ENCODE results near the gene PDAP1. TPM values are rescaled to one million over a fixed set of nuclear protein-coding genes. Genes with fewer than 3 reads are reported as not detected.

The PDAP1 gene
- total RNA-seq, 1 experiment from 2014 or later: 200 TPM

DNA sequence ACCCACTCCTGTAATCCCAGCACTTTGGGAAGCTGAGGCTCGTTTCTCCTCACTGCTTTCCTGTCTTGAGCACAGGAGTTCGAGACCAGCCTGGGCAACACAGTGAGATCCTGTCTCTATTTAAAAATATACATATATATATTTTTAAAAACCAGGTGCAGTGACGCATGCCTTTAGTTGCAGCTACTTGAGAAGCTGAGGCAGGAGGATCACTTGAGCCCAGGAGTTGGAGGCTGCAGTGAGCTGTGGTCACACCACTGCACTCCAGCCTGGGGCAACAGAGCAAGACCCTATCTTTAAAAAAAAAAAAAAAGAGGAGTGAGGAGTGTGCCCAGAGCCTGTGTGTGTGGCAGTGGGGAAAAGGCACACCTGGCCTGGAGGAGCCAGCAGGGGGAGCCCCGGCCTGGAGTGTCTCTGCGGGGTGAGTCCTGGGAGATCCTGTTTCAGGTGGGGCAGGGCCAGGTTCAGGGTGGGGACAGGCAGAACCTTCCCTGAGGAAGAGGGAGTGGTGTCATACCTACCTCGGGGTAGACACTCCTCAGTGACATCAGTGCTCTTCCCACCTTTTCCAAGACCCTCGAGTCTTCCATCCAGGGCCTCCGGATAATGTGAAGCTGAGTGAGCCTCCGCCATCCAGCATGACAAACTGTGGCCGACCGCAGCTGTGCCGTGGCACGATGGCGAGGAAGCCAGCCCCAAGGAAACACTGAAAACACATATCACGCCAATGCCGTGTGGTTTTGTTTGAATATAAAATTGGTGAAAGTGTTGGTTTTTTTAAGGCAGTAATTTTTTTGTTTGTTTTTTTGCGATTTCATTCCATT is 42.9 kb downstream of the PDAP1 start:
- Histone ChIP-seq H3K9me2 (ENCODE audit: insufficient read depth) (no peaks in the 10 kb centered on the region), H3K27ac (ENCODE audit: low read depth, low read length) (no peak overlapping the region), H2AFZ (ENCODE audit: low read depth, low read length, poor library complexity, severe bottlenecking) (no peak overlapping the region), H3K9me3 (ENCODE audit: control insufficient read depth in 1 of 2, insufficient read depth in 1 of 2, low read depth in 1 of 2, low read length in 2 of 2) (no peaks in the 10 kb centered on the region), H3K4me2 (ENCODE audit: low read length) (peak overlapping the region; percentile 28; the same call in 1 of the 2 replicates), H3K9ac (ENCODE audit: low read length) (no peak overlapping the region), H3K4me1 (ENCODE audit: control insufficient read depth in 1 of 2, insufficient read depth in 2 of 2, low read length in 2 of 2) (peaks cover 5 to 22% of the 10 kb centered on the region in 2 experiments), H3K36me3 (ENCODE audit: control insufficient read depth in 1 of 2, insufficient read depth in 2 of 2, low read length in 2 of 2) (peaks cover 23 to 30% of the 10 kb centered on the region in 2 experiments; a peak in 3 of 4 replicates), H4K20me1 (ENCODE audit: insufficient read depth) (no peaks in the 10 kb centered on the region), H3K4me3 (replicated peaks in 1 of 2; ENCODE audit: low read depth in 1 of 2, low read length in 2 of 2) (no peak overlapping the region), H3K79me2 (ENCODE audit: insufficient read depth, low read length) (no peaks in the 10 kb centered on the region), H3K27me3 (ENCODE audit: insufficient read depth, low read length) (no peaks in the 10 kb centered on the region)
- RAD21 ChIA-PET (ENCODE audit: low non-redundant PET in 1 of 2, low total read pairs in 2 of 2, uncharacterized antibody in 2 of 2, unreplicated experiment in 2 of 2): no interaction called here
- DNase-seq (ENCODE audit: low read depth, low spot score) (no peak), ATAC-seq (peak; percentile 98)
- BruUV-seq (replicated peaks): no TSS peak
- intact Hi-C loops (cut with micrococcal nuclease): loop anchor here (1.0 kb wide), 1 partner anchor 22 kb away; no protein-coding TSS in a partner anchor
- POLR2A ChIA-PET: no interaction called here
- CTCF ChIA-PET: no interaction called here
- TF ChIP-seq JUND (IDR thresholded peaks at IDR 0.05) (no peak), EGR1 (IDR thresholded peaks at IDR 0.05; ENCODE audit: low read depth) (no peak), EZH2 (IDR thresholded peaks at IDR 0.05) (no peak), ZNF274 (IDR thresholded peaks at IDR 0.05; ENCODE audit: low read depth, low read length) (no peak), SIN3A (IDR thresholded peaks at IDR 0.05; ENCODE audit: low read depth) (no peak), TCF7L2 (IDR thresholded peaks at IDR 0.05; ENCODE audit: borderline replicate concordance, extremely low read depth, insufficient read depth, insufficient read length) (no peak), SP1 (IDR thresholded peaks at IDR 0.05; ENCODE audit: low read depth) (no peak), RAD21 (IDR thresholded peaks at IDR 0.05; ENCODE audit: low read depth) (peak; percentile 69), CEBPB (IDR thresholded peaks at IDR 0.05; ENCODE audit: low read depth) (no peak), POLR2AphosphoS5 (IDR thresholded peaks at IDR 0.05; ENCODE audit: low read depth, low read length) (no peak), SRF (IDR thresholded peaks at IDR 0.05; ENCODE audit: low read depth) (no peak)
- TF ChIP-seq, protein P1, sequence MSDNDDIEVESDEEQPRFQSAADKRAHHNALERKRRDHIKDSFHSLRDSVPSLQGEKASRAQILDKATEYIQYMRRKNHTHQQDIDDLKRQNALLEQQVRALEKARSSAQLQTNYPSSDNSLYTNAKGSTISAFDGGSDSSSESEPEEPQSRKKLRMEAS (IDR thresholded peaks at IDR 0.05): no peak
- TF ChIP-seq, protein P2, sequence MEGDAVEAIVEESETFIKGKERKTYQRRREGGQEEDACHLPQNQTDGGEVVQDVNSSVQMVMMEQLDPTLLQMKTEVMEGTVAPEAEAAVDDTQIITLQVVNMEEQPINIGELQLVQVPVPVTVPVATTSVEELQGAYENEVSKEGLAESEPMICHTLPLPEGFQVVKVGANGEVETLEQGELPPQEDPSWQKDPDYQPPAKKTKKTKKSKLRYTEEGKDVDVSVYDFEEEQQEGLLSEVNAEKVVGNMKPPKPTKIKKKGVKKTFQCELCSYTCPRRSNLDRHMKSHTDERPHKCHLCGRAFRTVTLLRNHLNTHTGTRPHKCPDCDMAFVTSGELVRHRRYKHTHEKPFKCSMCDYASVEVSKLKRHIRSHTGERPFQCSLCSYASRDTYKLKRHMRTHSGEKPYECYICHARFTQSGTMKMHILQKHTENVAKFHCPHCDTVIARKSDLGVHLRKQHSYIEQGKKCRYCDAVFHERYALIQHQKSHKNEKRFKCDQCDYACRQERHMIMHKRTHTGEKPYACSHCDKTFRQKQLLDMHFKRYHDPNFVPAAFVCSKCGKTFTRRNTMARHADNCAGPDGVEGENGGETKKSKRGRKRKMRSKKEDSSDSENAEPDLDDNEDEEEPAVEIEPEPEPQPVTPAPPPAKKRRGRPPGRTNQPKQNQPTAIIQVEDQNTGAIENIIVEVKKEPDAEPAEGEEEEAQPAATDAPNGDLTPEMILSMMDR (IDR thresholded peaks at IDR 0.05 in 2 of 3, conservative IDR thresholded peaks at IDR 0.05 in 1 of 3; ENCODE audit: borderline replicate concordance in 1 of 3, insufficient read depth in 1 of 3, low read depth in 2 of 3, low read length in 2 of 3): peak; percentile 63 to 88 (median 66); a peak in 5 of 6 replicates
- TF ChIP-seq, protein P3, sequence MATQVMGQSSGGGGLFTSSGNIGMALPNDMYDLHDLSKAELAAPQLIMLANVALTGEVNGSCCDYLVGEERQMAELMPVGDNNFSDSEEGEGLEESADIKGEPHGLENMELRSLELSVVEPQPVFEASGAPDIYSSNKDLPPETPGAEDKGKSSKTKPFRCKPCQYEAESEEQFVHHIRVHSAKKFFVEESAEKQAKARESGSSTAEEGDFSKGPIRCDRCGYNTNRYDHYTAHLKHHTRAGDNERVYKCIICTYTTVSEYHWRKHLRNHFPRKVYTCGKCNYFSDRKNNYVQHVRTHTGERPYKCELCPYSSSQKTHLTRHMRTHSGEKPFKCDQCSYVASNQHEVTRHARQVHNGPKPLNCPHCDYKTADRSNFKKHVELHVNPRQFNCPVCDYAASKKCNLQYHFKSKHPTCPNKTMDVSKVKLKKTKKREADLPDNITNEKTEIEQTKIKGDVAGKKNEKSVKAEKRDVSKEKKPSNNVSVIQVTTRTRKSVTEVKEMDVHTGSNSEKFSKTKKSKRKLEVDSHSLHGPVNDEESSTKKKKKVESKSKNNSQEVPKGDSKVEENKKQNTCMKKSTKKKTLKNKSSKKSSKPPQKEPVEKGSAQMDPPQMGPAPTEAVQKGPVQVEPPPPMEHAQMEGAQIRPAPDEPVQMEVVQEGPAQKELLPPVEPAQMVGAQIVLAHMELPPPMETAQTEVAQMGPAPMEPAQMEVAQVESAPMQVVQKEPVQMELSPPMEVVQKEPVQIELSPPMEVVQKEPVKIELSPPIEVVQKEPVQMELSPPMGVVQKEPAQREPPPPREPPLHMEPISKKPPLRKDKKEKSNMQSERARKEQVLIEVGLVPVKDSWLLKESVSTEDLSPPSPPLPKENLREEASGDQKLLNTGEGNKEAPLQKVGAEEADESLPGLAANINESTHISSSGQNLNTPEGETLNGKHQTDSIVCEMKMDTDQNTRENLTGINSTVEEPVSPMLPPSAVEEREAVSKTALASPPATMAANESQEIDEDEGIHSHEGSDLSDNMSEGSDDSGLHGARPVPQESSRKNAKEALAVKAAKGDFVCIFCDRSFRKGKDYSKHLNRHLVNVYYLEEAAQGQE (IDR thresholded peaks at IDR 0.05; ENCODE audit: low read depth): no peak
- TF ChIP-seq, protein P4, sequence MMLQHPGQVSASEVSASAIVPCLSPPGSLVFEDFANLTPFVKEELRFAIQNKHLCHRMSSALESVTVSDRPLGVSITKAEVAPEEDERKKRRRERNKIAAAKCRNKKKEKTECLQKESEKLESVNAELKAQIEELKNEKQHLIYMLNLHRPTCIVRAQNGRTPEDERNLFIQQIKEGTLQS (IDR thresholded peaks at IDR 0.05): no peak
- TF ChIP-seq, protein P5, sequence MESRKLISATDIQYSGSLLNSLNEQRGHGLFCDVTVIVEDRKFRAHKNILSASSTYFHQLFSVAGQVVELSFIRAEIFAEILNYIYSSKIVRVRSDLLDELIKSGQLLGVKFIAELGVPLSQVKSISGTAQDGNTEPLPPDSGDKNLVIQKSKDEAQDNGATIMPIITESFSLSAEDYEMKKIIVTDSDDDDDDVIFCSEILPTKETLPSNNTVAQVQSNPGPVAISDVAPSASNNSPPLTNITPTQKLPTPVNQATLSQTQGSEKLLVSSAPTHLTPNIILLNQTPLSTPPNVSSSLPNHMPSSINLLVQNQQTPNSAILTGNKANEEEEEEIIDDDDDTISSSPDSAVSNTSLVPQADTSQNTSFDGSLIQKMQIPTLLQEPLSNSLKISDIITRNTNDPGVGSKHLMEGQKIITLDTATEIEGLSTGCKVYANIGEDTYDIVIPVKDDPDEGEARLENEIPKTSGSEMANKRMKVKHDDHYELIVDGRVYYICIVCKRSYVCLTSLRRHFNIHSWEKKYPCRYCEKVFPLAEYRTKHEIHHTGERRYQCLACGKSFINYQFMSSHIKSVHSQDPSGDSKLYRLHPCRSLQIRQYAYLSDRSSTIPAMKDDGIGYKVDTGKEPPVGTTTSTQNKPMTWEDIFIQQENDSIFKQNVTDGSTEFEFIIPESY (IDR thresholded peaks at IDR 0.05; ENCODE audit: extremely low read depth, insufficient replicate concordance, low read length): no peak
